ENCODE measurements around the gene GPC1. TPM values are rescaled to one million over a fixed set of nuclear protein-coding genes. Genes with fewer than 3 reads are reported as not detected.

GPC1 gene
- total and polyA plus RNA-seq, 2 of the 4 experiments (the other 2 are of a cell fraction) = 16.0 to 211 TPM

- no peak overlapping the region for H2AFZ ChIP-seq (replicated peaks; ENCODE audit: low read length, poor library complexity)
- no peak overlapping the region for H3K18ac ChIP-seq (ENCODE audit: low read depth, low read length)
- ATAC-seq (ENCODE audit: low read depth) (no peak), DNase-seq (no peak)
- BruUV-seq (replicated peaks) = no TSS peak
- WGBS, 2 experiments (ENCODE audit: extremely low coverage in 2 of 2, insufficient read length in 1 of 2) = no CpG with 5 or more reads among the region's 20 CpGs
- in situ Hi-C loops (cut with MboI; ENCODE audit: low sequenced_read_pairs) = no loop called here
- no peak overlapping the region for H2BK5ac ChIP-seq (ENCODE audit: low read depth, low read length, poor library complexity, severe bottlenecking)
- H3K9me1 ChIP-seq (ENCODE audit: insufficient read depth, low read length) = no peaks in the 10 kb centered on the region
- H3K79me1 ChIP-seq (ENCODE audit: low read depth in 1 of 2, low read length in 2 of 2) = no peaks in the 10 kb centered on the region
- H3K56ac ChIP-seq (ENCODE audit: extremely low read depth, insufficient read depth, low read length) = no peak overlapping the region
- intact Hi-C loops (cut with micrococcal nuclease) = no loop called here
- no peak overlapping the region for H2BK120ac ChIP-seq (ENCODE audit: low read depth, low read length)
- POLR2A ChIA-PET (ENCODE audit: unreplicated experiment) = no interaction called here
- no peak overlapping the region for H3K4me2 ChIP-seq (ENCODE audit: low read depth, low read length)
- H3K27me3 ChIP-seq (ENCODE audit: control insufficient read depth, insufficient read depth, low read length) = peaks cover 2% of the 10 kb centered on the region; the same call in 1 of the 2 replicates
- dilution Hi-C loops (cut with HindIII; ENCODE audit: low sequenced_read_pairs, unreplicated experiment) = no loop called here
- H3K4me1 ChIP-seq (ENCODE audit: control insufficient read depth, insufficient read depth, low read length) = no peaks in the 10 kb centered on the region
- no peak overlapping the region for H4K91ac ChIP-seq (ENCODE audit: insufficient read depth, low read depth, low read length)
- H4K20me1 ChIP-seq (ENCODE audit: insufficient read depth, low read length) = no peaks in the 10 kb centered on the region
- H2BK20ac ChIP-seq (ENCODE audit: low read depth, low read length) = no peak overlapping the region
- no peaks in the 10 kb centered on the region for H3K9me3 ChIP-seq (ENCODE audit: control insufficient read depth, insufficient read depth, low read length)
- no peak overlapping the region for H4K5ac ChIP-seq (ENCODE audit: low read depth, low read length)
- TF ChIP-seq BHLHE40 (IDR thresholded peaks at IDR 0.05; ENCODE audit: low read depth, low read length) (no peak), RAD21 (IDR thresholded peaks at IDR 0.05; ENCODE audit: low read length) (no peak), CTCF (conservative IDR thresholded peaks at IDR 0.05; ENCODE audit: low read depth, low read length) (no peak), RCOR1 (IDR thresholded peaks at IDR 0.05; ENCODE audit: insufficient replicate concordance, low read length) (no peak), MAZ (IDR thresholded peaks at IDR 0.05; ENCODE audit: borderline replicate concordance, low read depth, low read length) (no peak), POLR2A (IDR thresholded peaks at IDR 0.05; ENCODE audit: low read depth, low read length) (no peak), NFE2L2 (IDR thresholded peaks at IDR 0.05; ENCODE audit: low read depth, low read length) (no peak), RFX5 (IDR thresholded peaks at IDR 0.05; ENCODE audit: low read depth, low read length) (no peak), USF2 (IDR thresholded peaks at IDR 0.05; ENCODE audit: low read depth, low read length) (no peak), CEBPB (IDR thresholded peaks at IDR 0.05; ENCODE audit: low read depth, low read length) (no peak), CHD1 (IDR thresholded peaks at IDR 0.05; ENCODE audit: low read depth, low read length) (no peak), ELK1 (IDR thresholded peaks at IDR 0.05; ENCODE audit: borderline replicate concordance, low read depth, low read length) (no peak), SMC3 (IDR thresholded peaks at IDR 0.05; ENCODE audit: low read depth, low read length) (no peak), FOS (IDR thresholded peaks at IDR 0.05; ENCODE audit: low read depth, low read length) (no peak)
- no peak overlapping the region for H3K27ac ChIP-seq (ENCODE audit: insufficient read depth, low read length)
- H3K36me3 ChIP-seq (ENCODE audit: control insufficient read depth, insufficient read depth, low read length) = no peaks in the 10 kb centered on the region
- H4K8ac ChIP-seq (ENCODE audit: low read depth in 2 of 2, low read length in 2 of 2) = no peak overlapping the region
- H3K4me3 ChIP-seq (ENCODE audit: insufficient read depth, low read depth, low read length) = no peak overlapping the region
- H2AK9ac ChIP-seq (replicated peaks; ENCODE audit: low read depth, low read length, poor library complexity) = no peak overlapping the region
- no peak overlapping the region for H3K9ac ChIP-seq (ENCODE audit: low read depth, low read length)
- no peak overlapping the region; the same call in 1 of the 2 replicates for H2AK5ac ChIP-seq (ENCODE audit: low read depth, low read length)
- CTCF ChIA-PET = no interaction called here
- no peak overlapping the region for H3K23ac ChIP-seq (ENCODE audit: low read depth, low read length)
- no peak overlapping the region for H2BK15ac ChIP-seq (ENCODE audit: low read depth, low read length)
- no peak overlapping the region for H3K4ac ChIP-seq (ENCODE audit: low read depth, low read length)
- no peak overlapping the region for H3K14ac ChIP-seq (replicated peaks; ENCODE audit: low read depth, low read length)
Measured at GRCh38 chr2:240398661-240399267, 36.7 kb upstream of the GPC1 start.
